ENCODE results near the gene FOLR1.

DNA sequence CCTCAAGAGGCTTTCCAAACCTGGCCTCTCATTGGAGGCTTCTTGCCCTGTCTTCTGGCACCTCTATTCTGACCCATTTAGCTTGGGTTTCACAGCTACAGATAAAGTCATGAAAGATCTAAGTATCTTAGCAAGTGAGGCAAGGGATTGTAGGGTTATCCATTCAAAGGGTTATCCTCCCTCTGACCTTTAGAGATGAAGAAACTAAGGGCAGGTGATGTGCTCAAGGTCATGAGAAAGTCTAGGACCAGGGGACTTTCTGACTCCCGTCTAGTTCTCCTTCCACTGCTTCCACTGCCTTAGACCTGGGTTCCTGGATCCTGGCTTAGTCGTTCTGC lies 44.8 kb downstream of the FOLR1 start:
- TF ChIP-seq, protein P1, sequence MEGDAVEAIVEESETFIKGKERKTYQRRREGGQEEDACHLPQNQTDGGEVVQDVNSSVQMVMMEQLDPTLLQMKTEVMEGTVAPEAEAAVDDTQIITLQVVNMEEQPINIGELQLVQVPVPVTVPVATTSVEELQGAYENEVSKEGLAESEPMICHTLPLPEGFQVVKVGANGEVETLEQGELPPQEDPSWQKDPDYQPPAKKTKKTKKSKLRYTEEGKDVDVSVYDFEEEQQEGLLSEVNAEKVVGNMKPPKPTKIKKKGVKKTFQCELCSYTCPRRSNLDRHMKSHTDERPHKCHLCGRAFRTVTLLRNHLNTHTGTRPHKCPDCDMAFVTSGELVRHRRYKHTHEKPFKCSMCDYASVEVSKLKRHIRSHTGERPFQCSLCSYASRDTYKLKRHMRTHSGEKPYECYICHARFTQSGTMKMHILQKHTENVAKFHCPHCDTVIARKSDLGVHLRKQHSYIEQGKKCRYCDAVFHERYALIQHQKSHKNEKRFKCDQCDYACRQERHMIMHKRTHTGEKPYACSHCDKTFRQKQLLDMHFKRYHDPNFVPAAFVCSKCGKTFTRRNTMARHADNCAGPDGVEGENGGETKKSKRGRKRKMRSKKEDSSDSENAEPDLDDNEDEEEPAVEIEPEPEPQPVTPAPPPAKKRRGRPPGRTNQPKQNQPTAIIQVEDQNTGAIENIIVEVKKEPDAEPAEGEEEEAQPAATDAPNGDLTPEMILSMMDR (IDR thresholded peaks at IDR 0.05; ENCODE audit: borderline replicate concordance, extremely low read depth, low read length, poor library complexity, severe bottlenecking), result no peak
- TF ChIP-seq EZH2 (IDR thresholded peaks at IDR 0.05; ENCODE audit: borderline replicate concordance, low read depth, low read length, severe bottlenecking), result no peak

All from DND-41 (cell line).